ENCODE measurements around the gene KRTAP5-5. TPM values are rescaled to one million over a fixed set of nuclear protein-coding genes. Genes with fewer than 3 reads are reported as not detected.

KRTAP5-5 gene
- total RNA-seq, 2 experiments from 2014 or later, result not detected

DNA sequence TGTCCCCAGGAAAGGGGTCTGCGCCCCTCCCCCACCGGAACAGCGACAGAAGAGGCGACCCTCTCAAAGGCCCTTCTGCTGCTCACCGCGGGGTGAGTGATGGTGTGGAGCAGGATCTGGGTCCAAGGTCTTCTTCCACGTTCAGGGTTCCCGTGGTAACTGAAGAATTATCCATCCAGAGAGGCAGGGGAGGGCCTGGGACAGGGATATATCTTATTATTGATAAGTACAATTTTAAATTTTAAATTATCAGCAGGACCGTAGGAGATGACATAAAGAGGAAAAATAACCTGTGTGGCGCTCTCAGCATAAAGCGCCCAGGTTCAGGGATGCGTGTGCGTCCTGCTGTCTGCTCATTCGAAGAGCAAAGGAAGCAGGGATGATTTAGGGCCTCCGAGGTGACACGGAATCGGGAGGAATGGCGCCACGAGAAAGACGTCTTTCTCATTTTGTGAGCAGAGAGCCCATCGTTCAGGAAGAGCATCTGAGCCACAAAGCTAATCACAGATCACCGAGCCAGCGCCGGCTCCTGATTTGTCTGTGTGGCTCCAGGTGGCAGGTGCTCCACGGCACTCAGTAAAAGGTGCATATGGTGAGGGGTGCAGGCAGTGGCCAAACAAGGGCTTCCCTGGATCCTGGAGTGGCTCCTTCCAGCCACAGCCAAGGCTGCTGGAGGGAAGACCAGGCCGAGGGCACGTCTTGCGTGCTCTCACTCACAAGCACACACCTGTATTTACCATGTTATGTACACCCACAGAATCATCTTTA lies 19.3 kb downstream of the KRTAP5-5 start:
- ATAC-seq, result no peak
- no peak for DNase-seq
- Mint-ChIP-seq H3K36me3 (no peaks in the 10 kb centered on the region), H3K4me3 (no peak overlapping the region), H3K27ac (no peak overlapping the region), H3K27me3 (peaks cover 23% of the 10 kb centered on the region), H3K9me3 (ENCODE audit: low read depth) (no peaks in the 10 kb centered on the region), H3K4me1 (no peaks in the 10 kb centered on the region)
- CTCF ChIA-PET, result interaction anchor here (0.8 to 3.0 kb wide), 3 partner anchors 9 to 184 kb away, joined by 3 to 11 read pairs (median 4); no protein-coding TSS in a partner anchor

DNA sequence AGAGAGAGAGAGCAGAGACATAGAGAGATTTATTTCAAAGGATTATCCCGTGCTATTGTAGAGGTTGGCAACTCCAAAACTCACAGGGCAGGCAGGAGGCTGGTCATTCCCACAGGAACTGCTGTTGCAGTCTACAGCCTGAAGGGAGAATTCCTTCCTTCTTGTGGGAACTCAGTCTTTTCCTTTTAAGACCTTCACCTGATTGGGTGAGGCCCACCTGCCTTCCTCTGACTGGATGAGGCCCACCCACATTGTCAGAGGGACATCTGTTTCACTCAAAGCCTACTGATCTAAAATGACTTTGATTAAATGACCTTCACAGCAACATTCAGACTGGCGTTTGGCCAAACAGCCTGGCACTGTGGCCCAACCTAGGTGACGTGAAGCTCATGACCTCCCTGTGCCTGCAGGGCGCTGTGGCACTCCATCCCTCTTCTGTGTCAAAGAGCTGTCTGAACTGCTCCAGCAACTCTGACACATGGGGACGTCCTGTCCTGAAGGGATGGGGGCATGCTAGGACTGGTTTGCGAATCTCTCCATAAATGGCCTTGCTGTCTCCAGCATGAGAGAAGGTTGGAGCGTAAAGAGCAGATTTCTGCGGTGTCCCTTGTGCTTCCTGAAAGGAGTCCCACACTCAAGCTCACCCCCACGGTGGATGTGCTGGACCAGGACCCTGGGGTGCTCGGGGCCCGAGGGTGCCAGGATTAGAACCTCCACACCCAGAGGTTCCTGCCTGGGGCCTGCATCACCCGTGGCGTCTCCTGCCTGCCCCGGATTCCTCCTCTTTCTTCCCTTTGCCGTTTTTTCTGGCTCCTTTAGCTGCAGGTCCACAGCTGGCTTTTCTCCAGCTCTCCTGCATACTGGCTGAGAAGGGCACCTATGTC lies 20.7 kb downstream of the KRTAP5-5 start:
- H3K27ac Mint-ChIP-seq, result no peak overlapping the region
- no peaks in the 10 kb centered on the region for H3K4me1 Mint-ChIP-seq
- ATAC-seq (no peak), DNase-seq (no peak)
- peaks cover 23% of the 10 kb centered on the region for H3K27me3 Mint-ChIP-seq
- no peak overlapping the region for H3K4me3 Mint-ChIP-seq
- H3K36me3 Mint-ChIP-seq, result no peaks in the 10 kb centered on the region
- CTCF ChIA-PET, result interaction anchor here (1.3 to 5.7 kb wide), 3 partner anchors 8 to 182 kb away, joined by 4 to 104 read pairs (median 11); no protein-coding TSS in a partner anchor
- no peaks in the 10 kb centered on the region for H3K9me3 Mint-ChIP-seq (ENCODE audit: low read depth)

DNA sequence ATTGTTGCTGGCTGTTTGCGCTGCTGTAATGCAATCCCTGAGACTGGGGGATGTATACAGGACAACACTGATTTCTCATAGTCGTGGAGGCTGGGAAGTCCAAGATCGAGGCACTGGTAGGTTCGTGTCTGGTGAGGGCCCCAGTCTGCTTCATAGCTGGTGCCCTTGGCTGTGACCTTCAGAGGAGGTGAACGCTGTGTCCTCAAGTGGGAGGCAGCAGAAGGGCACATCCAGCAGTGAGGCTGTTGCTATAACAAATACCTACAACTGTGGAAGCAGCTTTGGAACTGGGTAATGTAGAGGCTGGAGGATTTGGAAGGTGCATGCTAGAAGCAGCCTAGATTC lies 21.3 kb downstream of the KRTAP5-5 start:
- CTCF ChIA-PET, result interaction anchor here (1.3 to 5.7 kb wide), 3 partner anchors 8 to 182 kb away, joined by 4 to 104 read pairs (median 11); no protein-coding TSS in a partner anchor
- H3K9me3 Mint-ChIP-seq (ENCODE audit: low read depth), result no peaks in the 10 kb centered on the region
- no peak for ATAC-seq
- peaks cover 19% of the 10 kb centered on the region for H3K27me3 Mint-ChIP-seq
- no peak overlapping the region for H3K4me3 Mint-ChIP-seq
- no peak overlapping the region for H3K27ac Mint-ChIP-seq
- DNase-seq, result no peak
- no peaks in the 10 kb centered on the region for H3K36me3 Mint-ChIP-seq
- no peaks in the 10 kb centered on the region for H3K4me1 Mint-ChIP-seq

DNA sequence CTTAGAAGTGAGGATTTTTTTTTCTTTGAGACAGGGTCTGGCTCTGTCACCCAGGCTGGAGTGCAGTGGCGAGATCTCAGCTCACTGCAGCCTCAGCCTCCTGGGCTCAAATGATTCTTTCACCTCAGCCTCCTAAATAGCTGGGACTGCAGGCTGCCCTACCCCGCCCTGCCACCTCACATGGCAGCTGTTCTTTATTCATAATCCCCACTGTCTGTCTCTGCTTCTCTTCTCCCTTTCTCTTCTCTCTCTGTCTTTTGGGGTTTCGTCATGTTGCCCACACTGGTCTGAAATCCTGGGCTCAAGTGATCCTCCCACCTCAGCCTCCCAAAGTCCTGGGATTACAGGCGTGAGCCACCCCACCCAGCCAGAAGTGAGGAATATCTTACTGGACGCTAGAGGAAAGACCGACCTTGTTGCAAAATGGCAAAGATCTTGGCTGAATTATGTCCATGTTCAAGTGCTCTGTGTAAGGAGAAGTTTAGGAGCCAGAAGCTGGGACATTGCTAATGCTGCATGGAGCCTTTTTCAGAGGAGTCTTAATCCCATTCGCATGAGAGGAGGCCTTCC lies 21.9 kb downstream of the KRTAP5-5 start:
- no peaks in the 10 kb centered on the region for H3K9me3 Mint-ChIP-seq (ENCODE audit: low read depth)
- DNase-seq (no peak), ATAC-seq (no peak)
- H3K4me1 Mint-ChIP-seq, result no peaks in the 10 kb centered on the region
- no peak overlapping the region for H3K27ac Mint-ChIP-seq
- no peaks in the 10 kb centered on the region for H3K36me3 Mint-ChIP-seq
- H3K4me3 Mint-ChIP-seq, result no peak overlapping the region
- peaks cover 19% of the 10 kb centered on the region for H3K27me3 Mint-ChIP-seq
- CTCF ChIA-PET, result interaction anchor here (1.3 to 5.7 kb wide), 4 partner anchors 9 to 181 kb away, joined by 4 to 104 read pairs (median 24); no protein-coding TSS in a partner anchor

DNA sequence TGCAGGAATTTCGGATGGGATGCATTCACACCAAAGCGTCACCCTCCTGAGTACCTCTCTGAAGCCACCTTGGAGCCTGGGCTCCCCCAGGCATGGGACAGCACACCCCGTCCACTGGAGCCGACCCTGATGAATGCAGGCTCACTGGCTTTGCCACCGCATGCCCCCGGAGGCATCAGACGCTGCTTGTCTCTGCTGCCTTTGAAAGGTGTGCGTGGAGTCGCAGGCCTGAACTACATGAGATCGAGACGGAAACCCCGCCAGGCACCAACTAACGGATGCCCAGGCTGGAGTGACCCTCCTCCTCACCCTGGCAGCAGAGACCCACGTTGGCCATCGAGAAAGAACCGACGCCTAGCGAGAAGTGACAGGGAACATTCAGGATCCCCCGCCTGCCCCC lies 22.5 kb downstream of the KRTAP5-5 start:
- ATAC-seq (no peak), DNase-seq (no peak)
- H3K4me3 Mint-ChIP-seq, result no peak overlapping the region
- no peaks in the 10 kb centered on the region for H3K9me3 Mint-ChIP-seq (ENCODE audit: low read depth)
- no peaks in the 10 kb centered on the region for H3K4me1 Mint-ChIP-seq
- H3K27ac Mint-ChIP-seq, result no peak overlapping the region
- CTCF ChIA-PET, result interaction anchor here (0.6 to 5.7 kb wide), 63 partner anchors 8 to 793 kb away, joined by 3 to 104 read pairs (median 4); partner anchors contain the start of genes C11orf21, INS, KCNQ1 and TNNI2
- H3K27me3 Mint-ChIP-seq, result peaks cover 22% of the 10 kb centered on the region
- no peaks in the 10 kb centered on the region for H3K36me3 Mint-ChIP-seq

GRCh38 chr11:1652442-1652770 lies 22.8 kb downstream of the KRTAP5-5 start:
- Mint-ChIP-seq H3K27me3 (peaks cover 18% of the 10 kb centered on the region), H3K4me3 (no peak overlapping the region), H3K9me3 (ENCODE audit: low read depth) (no peaks in the 10 kb centered on the region), H3K36me3 (no peaks in the 10 kb centered on the region), H3K27ac (no peak overlapping the region), H3K4me1 (no peaks in the 10 kb centered on the region)
- DNase-seq (no peak), ATAC-seq (no peak)
- CTCF ChIA-PET, result interaction anchor here (0.6 to 5.7 kb wide), 65 partner anchors 9 to 793 kb away, joined by 3 to 104 read pairs (median 4); partner anchors contain the start of genes C11orf21, INS, KCNQ1 and TNNI2

- CTCF ChIA-PET, result interaction anchor here (0.6 to 5.7 kb wide), 65 partner anchors 9 to 792 kb away, joined by 3 to 104 read pairs (median 4); partner anchors contain the start of genes C11orf21, INS, KCNQ1 and TNNI2
- Mint-ChIP-seq H3K4me1 (no peaks in the 10 kb centered on the region), H3K27me3 (peaks cover 22% of the 10 kb centered on the region), H3K27ac (no peak overlapping the region), H3K4me3 (no peak overlapping the region), H3K36me3 (no peaks in the 10 kb centered on the region), H3K9me3 (ENCODE audit: low read depth) (no peaks in the 10 kb centered on the region)
- ATAC-seq (peak; percentile 87), DNase-seq (peak; percentile 76)
Measured at GRCh38 chr11:1652771-1653540, 23.4 kb downstream of the KRTAP5-5 start.

DNA sequence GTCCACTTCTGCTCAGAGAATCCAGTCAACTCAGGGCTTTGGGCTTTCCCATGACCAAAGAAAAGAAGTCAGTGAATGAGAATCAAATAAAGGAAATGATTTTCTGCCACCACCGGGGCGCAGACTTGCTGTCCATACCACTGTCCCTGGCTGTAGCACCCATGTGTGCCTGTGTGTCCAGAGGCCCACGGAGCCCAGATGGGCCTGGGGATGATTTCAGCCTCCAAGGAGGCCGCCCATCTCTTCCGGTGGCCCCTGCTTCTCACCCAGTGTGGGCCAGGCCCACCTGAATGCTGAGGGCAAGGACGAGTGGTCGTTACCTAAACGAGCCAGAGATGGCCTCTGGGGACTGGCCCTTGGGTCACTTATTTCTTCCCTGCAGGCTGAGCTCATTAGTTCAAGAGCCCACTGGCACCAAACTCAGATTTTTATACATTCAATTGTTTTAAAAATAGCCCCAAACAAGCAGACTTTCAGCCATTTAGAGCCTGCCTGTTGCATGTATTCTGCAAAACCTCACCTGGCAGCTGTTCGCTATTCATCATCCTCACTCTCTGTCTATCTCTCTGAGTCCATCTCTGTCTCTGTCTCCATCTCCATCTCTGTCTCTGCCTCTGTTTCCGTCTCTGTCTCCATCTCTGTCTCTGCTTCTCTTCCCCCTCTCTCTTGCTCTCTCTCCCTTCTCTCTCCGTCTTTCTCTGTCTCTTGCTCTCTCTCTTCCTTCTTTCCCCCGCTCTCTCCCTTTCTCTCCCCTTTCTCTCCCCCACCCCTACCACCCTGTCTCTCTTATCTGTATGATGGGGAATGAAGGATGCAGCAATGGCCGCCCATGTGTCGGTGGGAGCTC lies 24.2 kb downstream of the KRTAP5-5 start:
- Mint-ChIP-seq H3K27me3 (peaks cover 26% of the 10 kb centered on the region), H3K4me3 (no peak overlapping the region), H3K27ac (no peak overlapping the region), H3K4me1 (no peaks in the 10 kb centered on the region), H3K9me3 (ENCODE audit: low read depth) (no peaks in the 10 kb centered on the region), H3K36me3 (no peaks in the 10 kb centered on the region)
- no peak for DNase-seq
- CTCF ChIA-PET, result interaction anchor here (0.9 to 5.7 kb wide), 22 partner anchors 15 to 498 kb away, joined by 3 to 104 read pairs (median 8); no protein-coding TSS in a partner anchor
- ATAC-seq, result no peak

GRCh38 chr11:1654388-1655167 lies 25.0 kb downstream of the KRTAP5-5 start:
- Mint-ChIP-seq H3K9me3 (ENCODE audit: low read depth) (no peaks in the 10 kb centered on the region), H3K27me3 (peaks cover 32% of the 10 kb centered on the region), H3K36me3 (no peaks in the 10 kb centered on the region), H3K27ac (no peak overlapping the region), H3K4me3 (no peak overlapping the region), H3K4me1 (peaks cover 2% of the 10 kb centered on the region)
- DNase-seq (no peak), ATAC-seq (no peak)
- CTCF ChIA-PET, result interaction anchor here (0.9 to 5.7 kb wide), 5 partner anchors 15 to 497 kb away, joined by 3 to 104 read pairs (median 36); no protein-coding TSS in a partner anchor

- CTCF ChIA-PET, result interaction anchor here (0.9 to 5.7 kb wide), 2 partner anchors 38 to 142 kb away, joined by 3 to 104 read pairs; no protein-coding TSS in a partner anchor
- Mint-ChIP-seq H3K27me3 (peaks cover 40% of the 10 kb centered on the region), H3K4me1 (peaks cover 2% of the 10 kb centered on the region), H3K27ac (no peak overlapping the region), H3K9me3 (ENCODE audit: low read depth) (no peaks in the 10 kb centered on the region), H3K36me3 (no peaks in the 10 kb centered on the region), H3K4me3 (no peak overlapping the region)
- ATAC-seq, result no peak
- no peak for DNase-seq
Measured at GRCh38 chr11:1655168-1656060, 25.8 kb downstream of the KRTAP5-5 start.
